OCI-LY1 (cell line): ENCODE measurements around the gene OR52A5.

Experiments
- H2AFZ ChIP-seq: fragments of 200-600 bp; sonication (generic), shearing (Covaris generic); 2 replicates; pipeline ENCODE4 v1.6.0; 2014; ENCODE audit warnings: antibody characterized with exemption, mild to moderate bottlenecking, low read length
- H3F3A ChIP-seq: fragments of 200-600 bp; sonication (generic), shearing (Covaris generic); 2 replicates; pipeline ENCODE4 v1.6.0; 2014; ENCODE audit warnings: mild to moderate bottlenecking, antibody characterized with exemption, low read length, moderate library complexity; ENCODE audit not compliant: insufficient read depth
- H3K27ac ChIP-seq: fragments of 200-600 bp; sonication (generic); 2 replicates; pipeline ENCODE4 v1.5.1; 2014; ENCODE audit warnings: low read length, mixed run types, mild to moderate bottlenecking, low read depth; ENCODE audit not compliant: poor library complexity, severe bottlenecking
- H3K27me3 ChIP-seq: fragments of 200-600 bp; sonication (generic); 2 replicates; pipeline ENCODE4 v1.6.0; 2014; ENCODE audit warnings: antibody characterized with exemption, mild to moderate bottlenecking, low read length, moderate library complexity; ENCODE audit not compliant: insufficient read depth
- H3K36me3 ChIP-seq: fragments of 200-600 bp; sonication (generic); 2 replicates; pipeline ENCODE4 v1.6.1; 2014; ENCODE audit warnings: mild to moderate bottlenecking, antibody characterized with exemption, low read length, moderate library complexity, mixed read lengths; ENCODE audit not compliant: insufficient read depth
- H3K4me1 ChIP-seq: fragments of 200-600 bp; sonication (generic); 2 replicates; pipeline ENCODE4 v1.5.1; 2014; ENCODE audit warnings: mild to moderate bottlenecking, low read length, moderate library complexity; ENCODE audit not compliant: insufficient read depth, severe bottlenecking
- H3K4me2 ChIP-seq: fragments of 200-600 bp; sonication (generic), shearing (Covaris generic); 2 replicates; pipeline ENCODE4 v1.6.1; 2014; ENCODE audit warnings: low read length
- H3K4me3 ChIP-seq: fragments of 200-600 bp; sonication (generic); 2 replicates; pipeline ENCODE4 v1.5.1; 2014; ENCODE audit warnings: low read length, low read depth, mild to moderate bottlenecking, mixed read lengths; ENCODE audit not compliant: poor library complexity, severe bottlenecking
- H3K79me2 ChIP-seq: fragments of 200-600 bp; shearing (Covaris generic); 2 replicates; pipeline ENCODE4 v1.6.1; 2016; ENCODE audit warnings: mixed run types, low read length, mixed read lengths; ENCODE audit not compliant: insufficient read depth
- H3K9ac ChIP-seq: fragments of 200-600 bp; sonication (generic), shearing (Covaris generic); 2 replicates; pipeline ENCODE4 v1.6.1; 2014; ENCODE audit warnings: mild to moderate bottlenecking, low read length, mixed read lengths
- H3K9me2 ChIP-seq: fragments of 200-600 bp; sonication (generic), shearing (Covaris generic); 2 replicates; pipeline ENCODE4 v1.6.1; 2014; ENCODE audit warnings: low read depth, mild to moderate bottlenecking, low read length, mixed read lengths
- H3K9me3 ChIP-seq: fragments of 200-600 bp; shearing (Covaris generic); 2 replicates; pipeline ENCODE4 v1.6.1; 2014; ENCODE audit warnings: low read length, mixed read lengths
- H4K20me1 ChIP-seq: fragments of 200-600 bp; sonication (generic), shearing (Covaris generic); 2 replicates; pipeline ENCODE4 v1.6.0; 2016; ENCODE audit warnings: mild to moderate bottlenecking, low read length; ENCODE audit not compliant: insufficient read depth
- CTCF ChIP-seq: fragments of 200-600 bp; sonication (generic), shearing (Covaris generic); IDR thresholded peaks from 2 replicates; pipeline ENCODE4 v1.5.1; 2017; ENCODE audit warnings: mild to moderate bottlenecking, antibody characterized with exemption, low read length, moderate library complexity, mixed read lengths
- EZH2 ChIP-seq: fragments of 200-600 bp; sonication (generic), shearing (Covaris generic); IDR thresholded peaks from 2 replicates; pipeline ENCODE4 v1.8.0; 2017; ENCODE audit warnings: borderline replicate concordance, mixed run types, mild to moderate bottlenecking, antibody characterized with exemption, low read length, moderate library complexity, mixed read lengths

OR52A5 gene

GRCh38 chr11:5131584-5132335 lies 6.4 kb downstream of the OR52A5 start:
- Histone ChIP-seq H3K9ac (no peak overlapping the region), H3K9me2 (no peaks in the 10 kb centered on the region), H3K4me2 (no peak overlapping the region), H3K36me3 (no peaks in the 10 kb centered on the region), H3K27ac (no peak overlapping the region), H3F3A (no peaks in the 10 kb centered on the region), H3K27me3 (no peaks in the 10 kb centered on the region), H3K4me1 (no peaks in the 10 kb centered on the region), H3K9me3 (no peaks in the 10 kb centered on the region), H2AFZ (no peak overlapping the region), H4K20me1 (no peaks in the 10 kb centered on the region), H3K4me3 (no peak overlapping the region), H3K79me2 (no peaks in the 10 kb centered on the region)
- TF ChIP-seq EZH2 (no peak), CTCF (no peak)

GRCh38 chr11:5129457-5129877 lies 8.7 kb downstream of the OR52A5 start:
- no peaks in the 10 kb centered on the region for H3K9me2 ChIP-seq
- H3K9ac ChIP-seq: no peak overlapping the region
- no peaks in the 10 kb centered on the region for H3F3A ChIP-seq
- no peaks in the 10 kb centered on the region for H3K27me3 ChIP-seq
- no peaks in the 10 kb centered on the region for H3K79me2 ChIP-seq
- H3K4me1 ChIP-seq: no peaks in the 10 kb centered on the region
- H3K9me3 ChIP-seq: no peaks in the 10 kb centered on the region
- H3K4me2 ChIP-seq: no peak overlapping the region
- H2AFZ ChIP-seq: no peak overlapping the region
- H3K4me3 ChIP-seq: no peak overlapping the region
- no peaks in the 10 kb centered on the region for H4K20me1 ChIP-seq
- no peaks in the 10 kb centered on the region for H3K36me3 ChIP-seq
- H3K27ac ChIP-seq: no peak overlapping the region
- TF ChIP-seq CTCF (no peak), EZH2 (no peak)

- Histone ChIP-seq H3K36me3 (no peaks in the 10 kb centered on the region), H3K9me3 (no peaks in the 10 kb centered on the region), H3K9me2 (no peaks in the 10 kb centered on the region), H3K4me2 (no peak overlapping the region), H2AFZ (no peak overlapping the region), H3K27ac (no peak overlapping the region), H3K4me1 (no peaks in the 10 kb centered on the region), H3F3A (no peaks in the 10 kb centered on the region), H3K9ac (no peak overlapping the region), H3K27me3 (no peaks in the 10 kb centered on the region; the same call in 1 of the 2 replicates), H3K4me3 (no peak overlapping the region), H3K79me2 (no peaks in the 10 kb centered on the region), H4K20me1 (no peaks in the 10 kb centered on the region)
- no peak for TF ChIP-seq EZH2
- TF ChIP-seq CTCF: no peak
Observed at GRCh38 chr11:5124891-5125620, 13.1 kb downstream of the OR52A5 start.
